Measurements from ENCODE around the gene LDB3.

- TF ChIP-seq CTCF (IDR thresholded peaks at IDR 0.05; ENCODE audit: low read depth, low read length, poor library complexity, severe bottlenecking) (no peak), EZH2phosphoT487 (IDR thresholded peaks at IDR 0.05; ENCODE audit: borderline replicate concordance, low read length) (no peak)
Observed at GRCh38 chr10:86775056-86775869, 107.0 kb downstream of the LDB3 start.

Data from DOHH2 (cell line).